Stimulated activated CD8-positive, alpha-beta memory T cell treated with anti-CD3 and anti-CD28 coated beads, Interleukin-4, amount 100 ng/mL, for 24 hours (primary cell): ENCODE data around the gene SLA2.
"Not testable (repeated sequence)": the region's sequence is repeated elsewhere in the genome, so short reads cannot be mapped to it uniquely, and the experiment has no call there.

Experiments used
- DNase-seq: peaks from one replicate; pipeline ENCODE4 v3.0.0-alpha.2; 2020; ENCODE audit warnings: low read depth

Gene SLA2

GRCh38 chr20:36573798-36574365 lies 72.1 kb downstream of the SLA2 start:
- peak; percentile 22 for DNase-seq

- peak; percentile 85 for DNase-seq
These were observed 72.7 kb downstream of the SLA2 start, which contains the start of gene TGIF2 for GRCh38 chr20:36573103-36573797. Gene TGIF2, plus strand, starts transcription at chr20:36573597. Its CDS starts 5,178 bp downstream, at chr20:36578775.

GRCh38 chr20:36572701-36573102 lies 73.3 kb downstream of the SLA2 start:
- peak; percentile 47 for DNase-seq

GRCh38 chr20:36571564-36572504 lies 74.2 kb downstream of the SLA2 start:
- DNase-seq: no peak

- no peak for DNase-seq
These were observed 76.1 kb downstream of the SLA2 start for GRCh38 chr20:36569847-36570429.

- no peak for DNase-seq
These were observed 80.5 kb downstream of the SLA2 start for GRCh38 chr20:36565520-36565919.

GRCh38 chr20:36564726-36565121 lies 81.3 kb downstream of the SLA2 start:
- not testable (repeated sequence) for DNase-seq

GRCh38 chr20:36564078-36564725 lies 81.8 kb downstream of the SLA2 start:
- not testable (repeated sequence) for DNase-seq

- no peak for DNase-seq
These were observed 82.6 kb downstream of the SLA2 start for GRCh38 chr20:36563374-36563773.

- no peak for DNase-seq
These were observed 83.3 kb downstream of the SLA2 start for GRCh38 chr20:36562724-36563123.
